Left lobe of liver (tissue), 2 donors: Measurements from ENCODE around the gene C11orf65. TPM values are rescaled to one million over a fixed set of nuclear protein-coding genes. Genes with fewer than 3 reads are reported as not detected.
A peak's percentile ranks its signal among the peaks of the same experiment; 100 is the strongest.

Experiments used
- ATAC-seq: fragments of 200-7000 bp; cut with Tn5 transposase; one replicate; pipeline ENCODE4 v1.9.1; 2020; ENCODE audit warnings: mild to moderate bottlenecking, moderate library complexity
- DNase-seq: peaks from one replicate; pipeline ENCODE4 v3.0.0-alpha.2; 2020; ENCODE audit warnings: low spot score
- total RNA-seq: library from RNA; stranded (reverse); gene quantifications from one replicate; pipeline ENCODE4 v1.2.1, GENCODE V29; 2021
- donor health status: DM: no; HTN: no; CAD: no; lungs with moderate emphysema.
- donor health status: DM: no; HTN: yes; CAD: no.

The C11orf65 gene
- total RNA-seq = 0.70 TPM

DNA sequence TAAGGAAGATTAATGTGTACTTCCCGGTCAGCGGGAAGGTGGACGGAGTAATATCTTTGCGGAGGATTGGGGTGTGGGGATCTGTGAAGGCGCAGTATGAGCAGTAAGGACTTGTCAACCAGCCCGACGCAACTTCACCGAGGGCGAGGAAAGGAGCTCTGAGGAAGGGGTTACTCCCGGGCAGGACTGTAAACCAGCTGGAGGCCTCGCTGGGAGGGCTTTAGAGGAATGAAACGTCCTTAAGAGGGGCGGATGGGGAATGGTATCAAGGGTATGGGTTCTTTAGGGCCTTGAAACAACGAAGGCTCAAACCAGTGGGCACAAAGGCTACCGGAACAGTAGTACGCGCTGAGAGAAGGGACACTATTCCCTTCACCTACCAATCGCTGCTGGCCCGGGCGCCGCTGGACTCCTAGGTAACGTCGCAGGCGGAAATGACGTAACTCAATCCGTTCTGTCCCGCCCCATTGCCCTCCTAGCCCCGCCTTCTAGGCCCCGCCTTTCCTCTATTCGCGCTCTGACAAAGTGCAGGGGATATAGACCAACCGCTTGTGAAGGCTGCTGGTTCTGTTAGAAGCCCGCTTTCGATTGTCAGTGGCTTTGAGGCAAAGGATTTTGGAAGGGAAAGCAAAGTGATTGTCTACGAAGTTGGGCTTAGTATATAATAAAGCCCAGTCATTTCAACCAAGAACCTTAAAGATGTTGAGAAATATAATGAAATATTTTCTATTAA, at the start of gene C11orf65:
TSS of gene C11orf65 (minus strand) at position 439 of the 733 bp plus-strand sequence. CDS start 5,970 bp downstream, outside the sequence.
- DNase-seq (peak; percentile 97), ATAC-seq (peak; percentile 97)

DNA sequence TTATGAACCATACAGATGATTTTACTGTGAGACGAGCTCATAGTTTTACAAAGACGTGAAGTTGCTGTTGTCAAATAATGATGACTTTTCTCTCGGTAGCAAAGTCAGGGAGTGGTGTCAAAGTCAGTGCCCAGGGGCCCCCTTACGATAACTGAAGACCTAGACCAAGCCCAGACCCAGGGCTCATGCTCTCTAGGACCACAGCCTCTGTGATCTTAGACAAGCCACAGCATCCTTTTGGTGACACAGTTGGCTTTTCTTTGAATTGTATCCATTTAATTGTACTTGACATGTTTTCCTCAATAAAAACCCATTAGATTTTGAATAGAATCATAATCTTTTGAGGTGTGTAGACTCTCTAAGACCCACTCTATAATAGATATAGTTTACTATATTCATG, 48.8 kb upstream of the C11orf65 start:
- ATAC-seq (no peak), DNase-seq (no peak)

DNA sequence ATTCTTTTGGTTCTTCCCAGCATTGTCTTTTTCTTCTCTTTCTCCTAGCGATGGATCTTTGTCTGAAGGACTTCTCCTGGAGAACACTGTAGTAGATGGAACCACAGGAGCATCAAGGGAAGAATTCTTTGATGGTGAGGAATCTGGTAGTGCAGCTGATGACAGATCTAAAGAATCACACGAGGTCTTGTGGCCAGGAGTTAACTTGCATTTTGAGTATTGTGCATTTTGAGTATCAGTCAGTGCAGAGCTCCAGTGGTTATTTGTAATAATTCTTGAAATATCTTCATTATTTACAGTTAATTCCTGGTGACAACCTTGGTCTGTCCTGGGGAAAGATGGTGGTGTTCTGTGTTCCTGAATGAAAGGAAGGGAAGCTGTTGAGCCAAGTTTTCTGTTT, 45.4 kb upstream of the C11orf65 start:
- no peak for ATAC-seq

GRCh38 chr11:108511851-108512474, 44.6 kb upstream of the C11orf65 start:
- DNase-seq = no peak
- no peak for ATAC-seq

More for the DNA sequence above, 45.4 kb upstream of the C11orf65 start:
- no peak for DNase-seq

GRCh38 chr11:108508653-108509593, 41.6 kb upstream of the C11orf65 start:
- DNase-seq (no peak), ATAC-seq (no peak)

GRCh38 chr11:108501396-108501795, 34.1 kb upstream of the C11orf65 start:
- ATAC-seq = no peak
- no peak for DNase-seq

DNA sequence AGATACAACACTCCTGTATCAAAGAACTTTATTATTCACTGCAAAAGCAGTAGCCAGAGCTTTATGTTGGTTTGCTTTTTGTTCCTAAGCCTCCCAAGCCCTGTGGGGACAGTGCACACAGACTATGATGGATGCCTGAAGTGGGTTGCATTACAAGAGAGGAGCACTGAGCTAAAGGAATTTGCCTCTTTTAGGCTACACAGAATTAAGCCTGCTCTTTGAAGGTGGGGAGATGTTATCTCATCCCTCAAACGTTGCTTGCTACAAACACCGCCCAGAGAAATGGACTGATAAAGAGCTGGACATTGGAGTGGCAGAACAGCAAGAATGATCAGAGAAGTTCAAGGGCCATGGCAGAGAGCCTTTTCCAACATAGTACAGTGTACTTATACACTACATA, 33.4 kb upstream of the C11orf65 start:
- ATAC-seq = no peak
- no peak for DNase-seq

- ATAC-seq = no peak
- no peak for DNase-seq
Observed at GRCh38 chr11:108500169-108500568, 32.8 kb upstream of the C11orf65 start.

DNA sequence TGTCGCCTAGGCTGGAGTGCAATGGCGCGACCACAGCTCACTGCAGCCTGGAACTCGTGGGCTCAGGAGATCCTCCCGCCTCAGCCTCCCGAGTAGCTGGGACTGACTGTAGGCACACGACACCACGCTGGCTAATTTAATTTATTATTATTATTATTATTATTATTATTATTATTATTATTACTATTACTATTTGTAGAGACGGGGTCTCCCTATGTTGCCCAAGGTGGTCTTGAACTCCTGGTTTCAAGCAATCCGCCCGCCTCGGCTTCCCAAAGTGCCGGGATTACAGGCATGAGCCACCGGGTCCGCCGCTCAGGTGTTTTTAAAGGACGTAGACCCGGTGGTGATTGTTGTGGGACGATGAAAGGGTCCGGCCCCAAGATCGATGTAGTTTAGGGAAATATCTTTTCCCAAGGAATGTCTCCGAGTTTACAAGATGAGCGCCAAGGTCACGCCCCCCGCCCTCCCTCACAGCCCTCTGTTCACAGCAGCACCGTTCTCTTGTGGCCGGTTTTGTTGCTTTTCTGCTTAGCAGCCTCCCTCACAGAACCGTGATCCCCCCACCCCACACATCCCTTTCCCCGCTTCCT, 31.6 kb upstream of the C11orf65 start:
- ATAC-seq (no peak), DNase-seq (no peak)

GRCh38 chr11:108498046-108498815, 30.9 kb upstream of the C11orf65 start, which contains the start of gene POGLUT3:
Gene POGLUT3 (minus strand): TSS chr11:108498384. CDS start chr11:108498366, 18 bp downstream.
- ATAC-seq (peak; percentile 88), DNase-seq (peak; percentile 73)

- DNase-seq = peak; percentile 77
- ATAC-seq = peak; percentile 82
Observed at GRCh38 chr11:108497317-108498045, 30.2 kb upstream of the C11orf65 start.

- ATAC-seq (no peak), DNase-seq (no peak)
Observed at GRCh38 chr11:108496643-108497256, 29.4 kb upstream of the C11orf65 start.

DNA sequence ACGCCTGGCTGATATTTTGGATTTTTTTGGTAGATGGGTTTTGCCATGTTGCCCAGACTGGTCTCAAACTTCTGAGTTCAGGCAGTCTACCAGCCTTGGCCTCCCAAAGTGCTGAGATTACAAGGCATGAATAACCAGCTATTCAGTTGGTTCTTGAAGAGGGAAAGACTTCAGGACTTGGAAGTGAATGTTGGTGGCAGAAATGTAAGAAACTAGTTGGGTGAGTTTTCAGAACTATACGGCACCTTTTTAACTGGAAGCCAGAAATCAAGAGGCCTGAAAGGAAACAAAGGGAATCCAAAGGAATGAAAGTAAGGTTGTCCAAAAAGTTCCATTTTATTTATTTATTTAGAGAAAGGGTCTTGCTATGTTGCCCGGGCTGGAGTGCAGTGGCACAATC, 28.0 kb upstream of the C11orf65 start:
- DNase-seq = no peak

GRCh38 chr11:108494182-108494581, 26.9 kb upstream of the C11orf65 start:
- DNase-seq (no peak), ATAC-seq (no peak)

More for the DNA sequence above, 28.0 kb upstream of the C11orf65 start:
- no peak for ATAC-seq

DNA sequence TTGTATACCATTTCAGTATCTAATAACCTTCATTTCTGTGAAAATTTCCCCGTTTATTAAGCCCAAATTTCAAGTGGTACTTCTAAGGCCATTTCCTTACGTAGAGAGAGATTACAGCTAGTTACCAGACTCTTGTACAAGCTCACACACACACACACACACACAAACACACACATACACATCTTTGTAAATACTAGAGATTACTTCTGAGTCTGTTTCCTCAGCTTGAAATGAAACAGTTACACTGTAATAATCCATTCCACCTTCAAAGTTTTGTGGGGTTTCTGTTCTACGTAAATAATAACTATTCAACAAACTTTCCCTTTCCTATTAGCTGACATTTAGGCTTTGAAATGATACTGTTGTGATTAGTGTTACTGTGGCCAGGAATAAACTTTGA, 24.6 kb upstream of the C11orf65 start:
- no peak for ATAC-seq
- DNase-seq = no peak

DNA sequence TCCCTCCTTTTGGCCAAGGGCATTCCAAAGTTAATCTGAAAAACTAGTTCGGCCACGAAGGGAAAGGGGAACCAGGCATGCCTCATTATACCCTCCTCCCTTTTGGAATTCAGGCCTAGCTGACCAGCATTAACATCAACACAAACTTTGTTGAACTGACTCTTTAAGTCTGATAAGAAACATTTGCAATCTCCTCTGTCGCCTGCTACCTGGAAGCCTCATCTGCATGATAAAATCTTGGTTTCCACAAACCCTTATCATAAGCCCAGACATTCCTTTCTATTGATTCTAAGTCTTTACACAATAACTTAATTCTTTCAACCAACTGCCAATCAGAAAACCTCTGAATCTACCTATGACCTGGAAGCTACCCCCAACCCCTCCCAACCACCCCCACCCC, 19.5 kb upstream of the C11orf65 start:
- DNase-seq (no peak), ATAC-seq (no peak)

DNA sequence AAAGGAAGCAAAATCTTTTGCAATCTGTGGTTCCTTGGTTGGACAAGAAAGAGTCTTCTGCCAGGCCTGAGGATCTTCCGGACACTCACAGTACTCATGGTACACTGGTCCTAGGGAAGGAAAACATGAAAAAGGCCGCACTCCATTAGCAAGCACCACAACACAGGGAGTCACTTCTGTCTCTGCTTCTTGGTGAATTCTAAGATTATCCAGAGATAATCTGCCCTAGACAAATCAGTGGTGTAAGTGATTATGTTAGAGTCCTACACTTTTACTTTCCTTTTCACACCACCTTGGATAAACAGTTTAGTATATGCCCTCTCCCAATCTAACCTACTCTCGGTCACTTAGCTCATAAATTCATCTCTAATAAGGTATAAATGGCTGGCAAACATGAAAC, 19.0 kb upstream of the C11orf65 start:
- ATAC-seq (no peak), DNase-seq (no peak)

- ATAC-seq (no peak), DNase-seq (no peak)
Observed at GRCh38 chr11:108483163-108483562, 15.8 kb upstream of the C11orf65 start.
